HG03097 (cell line): ENCODE data around the gene CDC42.
"Not testable (repeated sequence)": the region's sequence is repeated elsewhere in the genome, so short reads cannot be mapped to it uniquely, and the experiment has no call there.

Experiments used
- ATAC-seq: cut with Tn5 transposase; IDR thresholded peaks from one replicate; pipeline ENCODE4 v1.9.1; 2021; ENCODE audit not compliant: unreplicated experiment, low FRiP score

CDC42 gene

GRCh38 chr1:22034834-22035233, 17.7 kb upstream of the CDC42 start:
- not testable (repeated sequence) for ATAC-seq

- ATAC-seq = no peak
Observed at GRCh38 chr1:22037520-22037919, 15.0 kb upstream of the CDC42 start.

DNA sequence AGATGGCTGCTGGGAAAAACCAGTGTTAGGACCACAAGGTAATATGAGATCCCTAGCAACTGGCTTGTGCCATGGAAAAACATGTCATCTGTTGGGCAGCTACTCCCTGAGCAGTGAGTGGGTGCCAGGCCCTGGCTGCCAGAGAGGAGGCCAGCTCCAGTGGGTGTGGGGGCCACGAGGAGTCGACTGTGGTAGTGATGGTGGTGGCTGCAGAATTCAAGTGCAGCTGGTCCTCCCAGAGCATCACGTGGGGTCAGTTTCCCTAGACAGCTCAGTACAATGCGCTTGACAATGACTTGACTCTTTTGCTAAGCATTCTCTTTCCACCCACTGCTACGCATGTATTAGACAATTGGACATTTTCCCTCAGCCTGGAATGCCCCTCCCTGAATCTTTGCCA, 14.5 kb upstream of the CDC42 start:
- no peak for ATAC-seq

DNA sequence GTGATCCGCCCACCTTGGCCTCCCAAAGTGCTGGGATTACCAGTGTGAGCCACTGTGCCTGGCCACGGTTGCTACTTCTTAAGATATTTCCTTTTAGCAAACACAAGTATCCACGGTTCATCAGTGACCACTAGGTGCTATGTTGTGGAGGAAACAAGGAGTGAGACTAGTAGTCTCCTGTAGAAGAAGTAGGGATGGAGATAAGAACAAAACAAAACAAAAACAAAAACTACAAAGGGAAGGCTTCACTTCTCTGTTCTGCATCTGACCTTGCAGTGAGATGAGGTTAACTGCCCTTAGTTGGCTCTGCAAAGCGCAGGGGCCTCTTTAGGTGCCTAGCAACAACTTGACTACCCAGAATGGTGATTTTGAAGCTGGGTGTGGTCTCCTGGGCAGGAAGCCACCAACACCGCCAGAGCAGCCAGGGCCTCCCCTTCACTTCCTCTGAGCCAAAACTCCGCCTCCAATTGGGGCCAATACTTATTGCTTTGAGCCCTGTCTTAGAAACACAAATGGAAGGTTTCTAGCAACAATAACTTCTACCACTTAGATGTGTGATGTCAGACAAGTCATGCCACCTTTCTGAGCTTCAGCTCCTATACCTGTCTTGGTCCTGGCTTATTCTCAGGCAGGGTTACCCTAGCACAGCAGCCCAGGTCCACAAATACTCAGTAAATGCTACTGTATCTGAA, 12.8 kb upstream of the CDC42 start:
- ATAC-seq = peak; percentile 95

DNA sequence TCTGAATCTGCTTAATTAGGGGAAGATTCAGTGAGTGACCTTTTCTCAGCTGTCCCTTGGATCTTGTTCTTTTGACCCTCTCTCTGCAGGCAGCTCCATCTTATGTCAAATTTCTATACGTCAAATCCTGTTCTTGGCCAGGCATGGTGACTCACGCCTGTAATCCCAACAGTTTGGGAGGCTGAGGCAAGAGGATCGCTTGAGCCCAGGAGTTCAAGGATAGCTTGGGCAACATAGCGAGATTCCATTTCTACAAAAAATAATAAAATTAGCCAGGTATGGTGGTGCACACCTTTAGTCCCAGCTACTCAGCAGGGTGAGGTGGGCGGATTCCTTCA, 12.3 kb upstream of the CDC42 start:
- no peak for ATAC-seq

DNA sequence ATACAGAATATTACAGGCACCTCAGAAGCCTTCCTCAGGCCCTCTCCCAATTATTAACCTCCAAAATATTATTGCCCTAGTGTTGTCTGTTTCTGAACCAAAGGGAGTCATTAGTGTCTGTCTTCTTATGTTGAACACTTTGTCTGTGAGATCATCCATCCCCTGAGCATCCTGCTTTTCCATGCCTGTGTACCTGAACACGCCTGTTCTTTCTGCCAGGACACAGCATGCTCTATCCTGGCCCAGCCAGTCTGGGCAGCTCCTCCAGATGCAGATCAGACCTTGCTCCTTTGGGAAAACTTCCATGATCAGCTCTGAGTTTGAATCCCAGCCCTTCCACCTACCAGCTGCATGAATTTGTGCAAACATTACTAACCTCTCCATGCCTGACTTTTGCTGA, 11.0 kb upstream of the CDC42 start:
- no peak for ATAC-seq

DNA sequence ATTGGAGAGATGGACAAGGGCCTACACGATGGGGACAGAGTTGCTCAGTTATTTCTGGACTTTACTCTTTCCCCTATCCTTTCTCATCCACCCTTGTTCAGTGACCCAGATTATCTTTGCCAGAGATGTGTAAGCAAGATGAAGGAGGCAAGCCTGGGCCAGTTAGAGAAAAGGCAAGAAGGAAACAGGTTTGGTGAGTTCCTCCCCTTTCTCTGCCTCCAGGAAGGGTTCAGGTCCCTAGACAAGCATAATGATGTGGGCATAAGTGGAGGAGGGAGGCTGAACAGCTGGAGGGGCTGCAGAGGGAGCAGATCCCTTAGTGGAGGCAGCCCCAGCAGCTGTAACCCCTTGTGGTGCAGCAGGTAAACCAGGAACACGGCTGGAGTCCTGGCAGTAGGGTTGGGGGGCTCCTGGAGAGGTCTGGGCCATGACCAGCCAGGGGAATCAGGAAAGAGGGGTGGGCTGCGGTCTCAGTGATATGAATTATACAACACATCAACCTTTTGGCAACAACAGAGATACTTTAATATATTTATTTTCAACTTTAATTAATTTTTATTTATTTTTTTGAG, 9.2 kb upstream of the CDC42 start:
- ATAC-seq = no peak

GRCh38 chr1:22044690-22045420, 7.7 kb upstream of the CDC42 start:
- ATAC-seq = no peak

DNA sequence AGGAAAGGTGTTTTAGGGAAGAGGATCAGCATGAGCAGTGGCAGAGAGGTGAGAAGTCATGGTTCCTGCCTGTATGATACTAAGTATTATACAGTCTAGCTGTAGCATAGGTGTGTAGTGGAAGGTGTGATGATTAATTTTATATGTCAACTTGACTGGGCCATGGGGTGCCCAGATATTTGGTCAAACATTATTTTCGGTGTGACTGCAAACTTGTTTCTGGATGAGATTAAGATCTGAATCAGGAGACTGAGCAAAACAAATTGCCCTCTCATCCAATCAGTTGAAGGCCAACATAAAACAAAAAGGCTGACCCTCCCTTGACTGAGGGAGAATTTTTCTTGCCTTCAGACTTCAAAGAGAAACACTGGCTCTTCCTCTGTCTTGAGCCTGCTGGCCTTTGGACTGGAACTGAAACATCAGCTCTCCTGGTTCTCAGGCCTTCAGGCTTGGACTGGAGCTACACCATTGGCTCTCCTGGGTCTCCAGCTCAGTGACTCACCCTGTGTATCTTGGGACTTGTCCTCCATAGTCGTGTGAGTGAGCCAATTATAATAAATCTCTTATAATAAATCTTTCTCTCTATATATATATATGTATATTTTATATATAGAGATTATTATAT, 6.8 kb upstream of the CDC42 start:
- no peak for ATAC-seq

DNA sequence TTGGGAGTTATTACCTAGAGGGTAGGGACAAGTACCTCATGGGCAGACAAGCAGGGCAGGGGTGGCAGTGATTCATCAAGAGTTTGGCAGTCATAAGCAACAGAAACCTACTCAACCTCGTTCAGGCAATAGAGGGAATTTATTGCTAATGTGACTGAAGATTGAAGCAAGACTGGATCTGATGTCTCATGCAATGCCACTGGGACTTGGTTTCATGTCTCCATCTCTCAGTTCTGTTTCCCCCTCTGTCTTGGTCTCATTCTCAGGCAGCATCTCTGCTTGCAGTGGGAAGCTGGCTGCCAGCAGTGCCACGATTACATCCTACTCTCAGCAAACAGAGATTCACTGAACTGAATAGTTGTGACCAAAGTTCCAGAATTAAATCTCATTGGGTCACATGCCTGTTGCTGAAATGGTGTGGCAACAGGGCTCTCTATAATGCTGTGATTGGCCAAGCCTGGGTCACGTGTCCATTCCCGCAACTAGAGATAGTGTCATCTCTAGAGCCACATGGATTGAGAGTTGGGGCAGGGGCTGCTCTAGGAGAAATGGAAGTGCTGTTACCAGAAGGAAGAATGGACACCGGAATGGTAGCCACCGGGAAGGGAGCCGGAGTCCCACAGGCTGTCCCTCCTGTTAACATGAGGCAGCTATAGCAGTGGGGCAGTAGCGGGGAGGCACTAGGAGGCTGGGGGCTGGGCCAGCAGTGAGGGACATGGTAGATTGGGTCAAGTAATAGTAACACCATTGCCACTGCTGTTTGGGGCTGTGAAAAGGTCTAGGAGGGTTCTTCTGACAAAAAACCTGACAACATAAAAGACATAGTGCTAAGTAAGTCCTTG, 3.9 kb upstream of the CDC42 start:
- no peak for ATAC-seq

DNA sequence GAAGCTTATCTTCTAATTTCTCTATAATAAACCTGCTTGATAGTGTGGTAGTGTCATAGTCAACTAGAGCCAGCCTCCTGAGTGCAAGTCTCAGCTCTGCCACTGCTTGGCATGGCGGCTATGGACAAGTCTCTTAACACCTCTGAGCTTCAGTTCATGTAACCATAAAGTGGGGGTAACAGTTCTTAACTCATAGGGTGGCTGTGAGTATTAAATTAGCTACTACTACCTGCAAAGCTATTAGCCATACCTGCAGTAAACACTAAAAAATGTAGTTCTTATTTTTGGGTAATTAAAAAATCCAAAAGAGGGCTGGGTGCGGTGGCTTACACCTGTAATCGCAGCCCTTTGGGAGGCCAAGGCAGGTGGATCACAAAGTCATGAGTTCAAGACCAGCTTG, 2.2 kb upstream of the CDC42 start:
- ATAC-seq = no peak

GRCh38 chr1:22051607-22052114, 848 bp upstream of the CDC42 start:
- no peak for ATAC-seq

DNA sequence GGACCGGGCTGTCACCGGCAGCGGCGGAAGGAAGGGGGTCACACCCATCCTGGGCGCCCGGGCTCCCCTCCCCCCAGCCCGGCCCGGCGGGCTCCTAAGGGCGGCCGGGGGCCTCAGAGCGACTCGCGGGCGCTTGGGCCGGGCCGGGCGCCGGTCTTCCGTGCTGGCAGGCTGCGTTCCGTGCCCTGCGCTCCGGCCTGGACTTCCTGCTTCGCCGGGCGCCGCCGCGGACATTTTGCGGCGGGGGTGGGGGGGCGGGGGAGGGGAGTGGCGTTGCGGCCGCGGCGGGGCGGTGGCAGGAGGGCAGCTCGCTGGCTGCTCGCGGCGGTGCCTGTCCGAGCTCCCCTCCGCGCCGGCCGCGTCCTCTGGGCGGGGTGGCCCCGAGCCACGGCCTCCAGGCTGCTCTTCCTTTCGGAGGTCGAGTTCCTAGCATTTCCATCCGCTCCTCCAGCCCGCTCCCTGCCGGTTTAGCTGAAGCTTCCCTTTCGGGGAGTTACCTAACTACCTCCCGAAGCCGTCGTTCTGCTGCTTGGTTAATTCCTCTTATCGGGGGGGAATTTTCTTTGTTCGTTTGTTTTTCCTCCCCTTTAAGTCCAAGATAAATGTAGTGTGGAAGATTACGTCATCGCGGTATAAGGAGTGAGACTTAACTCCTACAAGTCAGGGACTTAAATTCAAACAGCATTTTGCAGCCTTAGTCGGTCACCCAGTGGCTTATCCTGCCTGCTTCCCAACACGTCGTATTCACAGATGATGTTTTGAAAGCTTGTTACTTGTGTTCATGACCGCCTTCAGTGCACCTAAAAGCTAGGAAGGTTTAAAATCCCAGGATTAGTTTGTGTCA, 730 bp downstream of the CDC42 start:
- peak; percentile 29 for ATAC-seq

DNA sequence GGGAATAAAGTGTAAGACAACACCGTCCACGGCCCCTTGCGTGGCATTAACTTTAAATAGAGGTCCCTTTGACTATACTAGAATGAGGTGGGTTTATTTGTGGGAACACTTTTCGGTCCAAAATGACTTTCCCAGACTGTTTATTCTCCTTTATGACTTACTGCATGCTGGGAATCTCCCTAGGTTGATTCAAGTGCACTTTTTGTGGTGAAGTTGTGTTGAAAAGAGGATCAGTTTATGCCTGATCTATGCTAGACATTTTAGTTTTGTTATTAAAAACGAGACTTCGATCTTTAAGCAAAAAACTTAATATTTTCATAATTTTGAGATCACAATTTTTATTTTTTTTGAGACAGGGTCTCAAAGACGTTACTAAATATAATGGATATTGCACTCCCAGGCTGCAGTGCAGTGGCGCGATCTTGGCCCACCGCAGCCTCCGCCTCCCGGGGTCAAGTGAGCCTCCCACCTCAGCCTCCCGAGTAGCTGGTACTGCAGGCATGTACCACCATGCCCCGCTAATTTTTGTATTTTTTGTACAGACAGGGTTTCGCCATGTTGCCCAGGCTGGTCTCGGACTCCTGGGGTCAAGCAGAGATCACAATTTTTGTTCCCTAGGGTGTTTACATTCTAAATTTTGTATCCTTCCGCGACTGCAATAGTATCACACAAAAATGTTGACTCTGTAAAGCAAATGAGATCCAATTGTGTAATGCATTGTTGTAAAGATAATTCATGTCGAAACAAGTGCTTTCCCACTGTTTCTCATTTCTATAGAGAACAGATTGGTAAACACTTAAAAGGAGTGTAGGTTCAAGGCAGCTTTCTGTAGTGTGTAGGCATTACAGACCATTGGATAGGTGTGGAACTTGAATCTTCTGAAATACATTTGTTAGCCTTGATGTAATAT, 1.6 kb downstream of the CDC42 start:
- no peak for ATAC-seq

GRCh38 chr1:22055463-22055862, 3.0 kb downstream of the CDC42 start:
- no peak for ATAC-seq

- no peak for ATAC-seq
Observed at GRCh38 chr1:22056043-22056442, 3.5 kb downstream of the CDC42 start.

GRCh38 chr1:22056936-22057335, 4.4 kb downstream of the CDC42 start:
- no peak for ATAC-seq

- ATAC-seq = no peak
Observed at GRCh38 chr1:22057861-22058260, 5.4 kb downstream of the CDC42 start.
